MCF 10A (cell line): ENCODE measurements around the gene NRIP1. TPM values are rescaled to one million over a fixed set of nuclear protein-coding genes. Genes with fewer than 3 reads are reported as not detected.
"Not testable (repeated sequence)": the region's sequence is repeated elsewhere in the genome, so short reads cannot be mapped to it uniquely, and the experiment has no call there.

ENCODE experiments used
- BruUV-seq: library from RNA; stranded (reverse); fragments of 400-500 nt; replicated peaks from 2 replicates; lab custom pipeline; 2021; lab: Mats Ljungman, UMichigan
- CTCF ChIA-PET: fragments of 300-600 bp; sonication (Branson Sonifier 250); formaldehyde crosslinking; extraction: SDS; loops from one replicate; lab custom pipeline; 2021; ENCODE audit warnings: antibody characterized with exemption, inconsistent platforms; lab: Yijun Ruan, JAX
- POLR2A ChIA-PET: fragments of 300-600, 350-650 bp; sonication (Branson Sonifier 250); formaldehyde crosslinking; extraction: SDS; loops from one replicate; lab custom pipeline; 2020; ENCODE audit warnings: antibody characterized with exemption, inconsistent platforms; lab: Yijun Ruan, JAX
- DNase-seq: peaks from one replicate; pipeline ENCODE4 v3.0.0-alpha.2; 2018; ENCODE audit not compliant: unreplicated experiment
- H3K27ac Mint-ChIP-seq: one replicate; pipeline ENCODE4 v1.8.0; 2022; ENCODE audit warnings: mild to moderate bottlenecking, low read depth, mixed read lengths; ENCODE audit not compliant: unreplicated experiment
- H3K27me3 Mint-ChIP-seq: one replicate; pipeline ENCODE4 v1.8.0; 2022; ENCODE audit warnings: mixed read lengths; ENCODE audit not compliant: insufficient read depth, unreplicated experiment
- H3K36me3 Mint-ChIP-seq: one replicate; pipeline ENCODE4 v1.8.0; 2022; ENCODE audit warnings: mild to moderate bottlenecking, moderate library complexity, mixed read lengths; ENCODE audit not compliant: insufficient read depth, unreplicated experiment
- H3K4me1 Mint-ChIP-seq: one replicate; pipeline ENCODE4 v1.8.0; 2022; ENCODE audit warnings: mixed read lengths; ENCODE audit not compliant: insufficient read depth, unreplicated experiment
- H3K4me3 Mint-ChIP-seq: one replicate; pipeline ENCODE4 v1.8.0; 2022; ENCODE audit warnings: mild to moderate bottlenecking, moderate library complexity, mixed read lengths; ENCODE audit not compliant: unreplicated experiment
- H3K9me3 Mint-ChIP-seq: one replicate; pipeline ENCODE4 v1.8.0; 2022; ENCODE audit warnings: mixed read lengths; ENCODE audit not compliant: unreplicated experiment
- intact Hi-C: fragments of 100-400 bp; cut with micrococcal nuclease; formaldehyde crosslinking; loops from 2 replicates; pipeline ENCODE4 v1.14.1; 2022
- total RNA-seq: library from RNA; stranded (reverse); gene quantifications from 2 replicates; pipeline ENCODE4 v1.2.3, GENCODE V29; 2022
- TF ChIP-seq, protein P1 (sequence below): fragments of 200-600 bp; IDR thresholded peaks from one replicate; pipeline ENCODE4 v1.8.0; 2022; ENCODE audit warnings: antibody characterized with exemption, mild to moderate bottlenecking; ENCODE audit not compliant: unreplicated experiment

Gene NRIP1
- total RNA-seq, 1 experiment from 2014 or later = 31.4 TPM

DNA sequence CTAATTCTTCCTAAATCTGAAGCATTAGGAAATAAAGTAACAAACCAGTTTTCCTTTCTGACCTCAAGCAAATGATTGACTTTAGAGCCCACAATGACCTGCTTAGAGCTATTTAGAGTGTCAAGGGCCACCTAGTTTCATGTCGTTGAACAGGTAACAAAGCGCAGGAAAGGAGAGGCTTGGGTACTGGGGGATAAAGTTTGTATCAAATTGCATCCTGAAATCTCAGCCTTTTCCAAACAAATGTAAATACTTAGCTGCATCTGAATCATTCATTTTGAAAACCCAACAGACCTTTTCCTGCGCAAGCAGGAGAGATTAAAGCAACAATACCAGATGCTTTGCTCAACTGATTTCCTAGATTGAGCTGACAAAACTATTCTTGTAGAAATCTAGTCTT lies 121.2 kb downstream of the NRIP1 start:
- DNase-seq = no peak
- TF ChIP-seq, protein P1, sequence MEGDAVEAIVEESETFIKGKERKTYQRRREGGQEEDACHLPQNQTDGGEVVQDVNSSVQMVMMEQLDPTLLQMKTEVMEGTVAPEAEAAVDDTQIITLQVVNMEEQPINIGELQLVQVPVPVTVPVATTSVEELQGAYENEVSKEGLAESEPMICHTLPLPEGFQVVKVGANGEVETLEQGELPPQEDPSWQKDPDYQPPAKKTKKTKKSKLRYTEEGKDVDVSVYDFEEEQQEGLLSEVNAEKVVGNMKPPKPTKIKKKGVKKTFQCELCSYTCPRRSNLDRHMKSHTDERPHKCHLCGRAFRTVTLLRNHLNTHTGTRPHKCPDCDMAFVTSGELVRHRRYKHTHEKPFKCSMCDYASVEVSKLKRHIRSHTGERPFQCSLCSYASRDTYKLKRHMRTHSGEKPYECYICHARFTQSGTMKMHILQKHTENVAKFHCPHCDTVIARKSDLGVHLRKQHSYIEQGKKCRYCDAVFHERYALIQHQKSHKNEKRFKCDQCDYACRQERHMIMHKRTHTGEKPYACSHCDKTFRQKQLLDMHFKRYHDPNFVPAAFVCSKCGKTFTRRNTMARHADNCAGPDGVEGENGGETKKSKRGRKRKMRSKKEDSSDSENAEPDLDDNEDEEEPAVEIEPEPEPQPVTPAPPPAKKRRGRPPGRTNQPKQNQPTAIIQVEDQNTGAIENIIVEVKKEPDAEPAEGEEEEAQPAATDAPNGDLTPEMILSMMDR = no peak
- Mint-ChIP-seq H3K9me3 (peaks cover 2% of the 10 kb centered on the region), H3K27ac (no peak overlapping the region), H3K36me3 (no peaks in the 10 kb centered on the region), H3K4me3 (no peak overlapping the region), H3K27me3 (no peaks in the 10 kb centered on the region), H3K4me1 (no peaks in the 10 kb centered on the region)
- POLR2A ChIA-PET = no interaction called here
- no TSS peak for BruUV-seq
- CTCF ChIA-PET = interaction anchor here (1.1 kb wide), 1 partner anchor 28 kb away, joined by 3 read pairs; no protein-coding TSS in a partner anchor
- intact Hi-C loops = no loop called here

DNA sequence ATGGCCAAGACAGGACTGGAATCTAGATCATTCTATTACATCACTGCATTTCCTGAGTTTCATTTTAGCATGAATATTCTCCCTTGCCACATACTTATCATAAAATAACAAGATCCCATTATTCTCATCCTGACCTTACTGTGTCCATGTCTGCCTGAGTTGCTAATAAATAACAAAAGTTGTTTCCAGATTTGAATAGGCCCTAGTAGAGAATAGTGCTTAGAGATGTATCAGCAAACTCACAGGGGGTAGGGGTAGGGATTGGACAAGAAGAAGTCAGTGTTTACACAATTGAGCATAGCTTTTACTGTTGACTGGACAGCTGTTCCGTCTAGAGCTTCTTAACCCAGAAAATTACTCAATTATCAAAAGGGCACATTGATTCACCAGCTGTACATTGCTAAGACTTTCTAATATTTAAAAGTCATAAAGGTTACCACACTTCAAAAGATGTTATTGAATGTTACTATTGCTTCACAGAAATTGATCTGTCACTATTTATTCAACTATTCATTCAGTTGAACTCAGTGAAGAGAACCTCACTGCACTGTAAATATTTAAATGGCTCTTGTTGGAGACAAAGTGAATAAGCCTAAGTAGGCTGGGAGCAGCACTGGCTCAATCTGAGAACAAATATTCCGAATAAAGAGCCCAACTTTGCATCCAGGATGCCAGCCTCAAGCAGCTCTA lies 121.9 kb downstream of the NRIP1 start:
- ChIA-PET CTCF (interaction anchor here (0.6 to 1.1 kb wide), 2 partner anchors 40 to 79 kb away, joined by 3 read pairs; no protein-coding TSS in a partner anchor), POLR2A (interaction anchor here (0.7 kb wide), 1 partner anchor 10 kb away, joined by 3 read pairs; no protein-coding TSS in a partner anchor)
- BruUV-seq = no TSS peak
- no peak overlapping the region for H3K4me3 Mint-ChIP-seq
- H3K27ac Mint-ChIP-seq = no peak overlapping the region
- no peaks in the 10 kb centered on the region for H3K36me3 Mint-ChIP-seq
- intact Hi-C loops = no loop called here
- DNase-seq = no peak
- H3K27me3 Mint-ChIP-seq = no peaks in the 10 kb centered on the region
- H3K9me3 Mint-ChIP-seq = peaks cover 8% of the 10 kb centered on the region
- no peaks in the 10 kb centered on the region for H3K4me1 Mint-ChIP-seq
- TF ChIP-seq, protein P1 = no peak

GRCh38 chr21:14927324-14927723 lies 137.5 kb downstream of the NRIP1 start:
- H3K27me3 Mint-ChIP-seq, CTCF ChIA-PET, POLR2A ChIA-PET, DNase-seq, H3K27ac Mint-ChIP-seq, BruUV-seq, H3K36me3 Mint-ChIP-seq, H3K4me3 Mint-ChIP-seq, H3K4me1 Mint-ChIP-seq, H3K9me3 Mint-ChIP-seq, intact Hi-C loops: not testable (repeated sequence)

- TF ChIP-seq, protein P1 = no peak
- no peak overlapping the region for H3K27ac Mint-ChIP-seq
- POLR2A ChIA-PET = interaction anchor here (0.6 to 1.1 kb wide), 2 partner anchors 37 to 60 kb away, joined by 3 to 6 read pairs; no protein-coding TSS in a partner anchor
- BruUV-seq = no TSS peak
- intact Hi-C loops = no loop called here
- H3K4me3 Mint-ChIP-seq = no peak overlapping the region
- CTCF ChIA-PET = interaction anchor here (0.6 to 0.8 kb wide), 3 partner anchors 20 to 1948 kb away, joined by 3 to 5 read pairs (median 4); no protein-coding TSS in a partner anchor
- H3K27me3 Mint-ChIP-seq = no peaks in the 10 kb centered on the region
- peaks cover 6% of the 10 kb centered on the region for H3K4me1 Mint-ChIP-seq
- no peak for DNase-seq
- H3K36me3 Mint-ChIP-seq = peaks cover 5% of the 10 kb centered on the region
- no peaks in the 10 kb centered on the region for H3K9me3 Mint-ChIP-seq
Observed at GRCh38 chr21:14926186-14926585, 138.6 kb downstream of the NRIP1 start.
